Heart right ventricle (tissue), 16 donors: ENCODE results near the gene CEBPA. TPM values are rescaled to one million over a fixed set of nuclear protein-coding genes. Genes with fewer than 3 reads are reported as not detected.

ENCODE experiments used
- ATAC-seq, 8 donors: fragments of 200-7000 bp; cut with Tn5 transposase; one replicate each; pipeline ENCODE4 v1.9.1; 2020; ENCODE audit warnings: mild to moderate bottlenecking in 8 of 8, moderate library complexity in 8 of 8, moderate number of reproducible peaks in 1 of 8
- DNase-seq, 2 donors: peaks; one replicate each; pipeline ENCODE4 v3.0.0-alpha.2; 2020
- H3K27ac ChIP-seq, 10 donors: fragments of 200-600 bp; sonication (generic) in 2 of 10; one replicate each; pipeline versions ENCODE4 v1.5.0 to v1.8.0; 2020 to 2022; ENCODE audit warnings: mild to moderate bottlenecking in 3 of 10
- H3K27me3 ChIP-seq, 7 donors: fragments of 200-600 bp; one replicate each; pipeline ENCODE4 v1.8.0; 2021 to 2022; ENCODE audit warnings: mild to moderate bottlenecking in 2 of 7
- H3K36me3 ChIP-seq, 9 donors: fragments of 200-600 bp; sonication (generic) in 1 of 9; one replicate each; pipeline versions ENCODE4 v1.5.0 to v1.8.0; 2020 to 2022; ENCODE audit warnings: mild to moderate bottlenecking in 2 of 9
- H3K4me1 ChIP-seq, 9 donors: fragments of 200-600 bp; sonication (generic) in 1 of 9; one replicate each; pipeline versions ENCODE4 v1.5.0 to v1.8.0; 2020 to 2022; ENCODE audit warnings: mild to moderate bottlenecking in 4 of 9
- H3K4me3 ChIP-seq, 10 donors: fragments of 200-600 bp; sonication (generic) in 2 of 10; one replicate each; pipeline versions ENCODE4 v1.5.0 to v1.8.0; 2020 to 2022; ENCODE audit warnings: mild to moderate bottlenecking in 7 of 10, moderate library complexity in 2 of 10
- H3K9me3 ChIP-seq, 11 donors: fragments of 200-600 bp in 10 of 11; sonication (generic) in 2 of 11; one replicate each; pipeline versions ENCODE4 v1.5.0 to v1.8.0; 2013 to 2022; ENCODE audit warnings: mild to moderate bottlenecking in 2 of 11, control low read depth in 1 of 11, moderate library complexity in 1 of 11
- WGBS, 2 donors: extraction: QIAGEN DNeasy Blood & Tissue Kit; methylation state at CpG; one replicate each; pipeline ENCODE4 v1.1.7; 2013; ENCODE audit warnings: inconsistent platforms in 1 of 2; 5-methylcytosine and 5-hydroxymethylcytosine counted together
- intact Hi-C, 10 donors: fragments of 100-400 bp; cut with DNase I; formaldehyde crosslinking; loops; one replicate each; pipeline versions ENCODE4 v1.11.1 to v1.14.2; 2022
- long read RNA-seq, 3 donors: library from polyadenylated mRNA; unstranded; transcript quantifications; one replicate each; pipeline ENCODE4 v2.0.0, GENCODE V29; 2020 to 2021
- polyA plus RNA-seq, 2 donors: library from polyadenylated mRNA; stranded (reverse); fragments of 200-250 nt; gene quantifications; one replicate each; pipeline ENCODE4 v1.2.3, GENCODE V29; 2013
- total RNA-seq, 10 donors: library from RNA; stranded (reverse); fragmentation: NEBNext Ultra II Directional in 3 of 10; extraction: Animal tissue kit (Norgen Biotek cat#: 25700) in 3 of 10; gene quantifications; one replicate each; pipeline versions ENCODE4 v1.2.1 to v1.2.4, GENCODE V29; 2021 to 2023
- TF ChIP-seq, protein P1 (sequence below), 9 donors: fragments of 200-600 bp; sonication (generic) in 2 of 9; IDR thresholded peaks; one replicate each; pipeline versions ENCODE4 v1.5.0 to v1.8.0; 2021 to 2022; ENCODE audit warnings: antibody characterized with exemption in 9 of 9, mild to moderate bottlenecking in 5 of 9, moderate library complexity in 1 of 9
- donor health status: Arrhythmogenic right ventricular cardiomyopathy.
- donor health status: ischemic (EF 13 %, LVEDD 7.1; RV severe dilation, severe dysfunction).
- donor health status: healthy with polysubstance abuse.
- donor health status: DM: no; HTN: yes; CAD: no.
- donor health status: DM: no; HTN: no; CAD: no.
- donor health status: ischemic (EF 25% LVEDD 6.9; RV normal size, moderate dysfunction).
- donor health status: ischemic (EF 25% LVEDD 5.7; RV mildly dilated, moderate dysfunction).
- donor health status: healthy.
- donor health status: DM: yes; HTN: yes; CAD: no.
- donor health status: Ischemic cardiomyopathy.
- donor health status: ischemic (EF 35%, LVEDD 5.7; RV mildly dilated, moderate dysfunction).
- donor health status: nonischemic (EF 11% LVEDD 7.7; RV severe dilation, severe dysfunction).
- donor health status: DM: yes; HTN: yes; CAD: no.
- donor health status: PGD.
- donor health status: ischemic (EF 29% LVEDD 5.4; RV normal size, mild dysfunction).
- donor health status: nonischemic (EF 23%, LVEDD 6.1; RV moderate dilation, normal function).

The CEBPA gene
- total RNA-seq (1 to 10 TPM in 8 of 10 donors, under 1 TPM in 2; 0.71 to 7.7 (median 2.8) TPM), polyA plus RNA-seq (1 to 10 TPM; 3.4 to 4.4 TPM)
- long read RNA-seq, donor 1, transcript CEBPA-201 (1 exons, 2,631 nt) = major isoform, 10 of 10 reads
- long read RNA-seq, donor 1, partial matches to known transcripts = 0 of 10 reads
- long read RNA-seq, donor 1, other reads (novel, unspliced or antisense) = 0 of 10 reads
- long read RNA-seq, donor 2, partial matches to known transcripts = 0 of 4 reads
- long read RNA-seq, donor 2, other reads (novel, unspliced or antisense) = 1 of 4 reads
- long read RNA-seq, donor 3, partial matches to known transcripts = 0 of 1 reads
- long read RNA-seq, donor 3, other reads (novel, unspliced or antisense) = 0 of 1 reads

DNA sequence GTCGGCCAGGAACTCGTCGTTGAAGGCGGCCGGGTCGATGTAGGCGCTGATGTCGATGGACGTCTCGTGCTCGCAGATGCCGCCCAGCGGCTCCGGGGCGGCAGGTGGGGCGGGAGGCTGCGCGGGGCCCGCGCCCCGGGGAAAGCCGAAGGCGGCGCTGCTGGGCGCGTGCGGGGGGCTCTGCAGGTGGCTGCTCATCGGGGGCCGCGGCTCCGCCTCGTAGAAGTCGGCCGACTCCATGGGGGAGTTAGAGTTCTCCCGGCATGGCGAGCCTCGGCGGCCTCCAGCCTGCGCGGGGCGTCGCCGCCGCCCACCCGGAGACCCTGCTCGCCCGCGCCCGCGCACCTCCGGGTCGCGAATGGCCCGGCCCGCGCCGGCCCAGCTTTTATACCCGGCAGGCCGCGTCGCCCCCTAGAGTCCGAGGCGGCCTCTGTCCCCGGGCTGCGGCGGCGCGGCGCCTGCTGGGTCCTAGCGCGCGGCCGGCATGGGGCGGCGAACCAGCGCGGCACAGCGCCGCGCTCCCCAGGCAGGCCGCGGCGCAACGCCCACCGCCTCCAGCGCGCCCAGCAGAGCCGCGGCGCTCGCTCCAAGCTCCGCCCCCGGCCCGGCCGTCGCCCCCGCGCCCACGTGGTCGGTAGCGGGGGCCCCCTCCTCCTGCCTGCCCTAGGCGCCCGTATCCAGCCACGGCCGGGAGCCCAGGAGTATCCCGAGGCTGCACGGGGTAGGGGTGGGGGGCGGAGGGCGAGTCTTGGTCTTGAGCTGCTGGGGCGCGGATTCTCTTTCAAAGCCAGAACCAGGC, at the start of gene CEBPA:
TSS of gene CEBPA (minus strand) at position 360 of the 799 bp plus-strand sequence. CDS start at position 240, 120 bp downstream.
- peak within 1 kb of the TSS; percentile 54 to 90 (median 79) for H3K4me3 ChIP-seq
- DNase-seq = peak; percentile 69 to 82
- H3K27me3 ChIP-seq = peaks cover 5 to 51% (median 36%) of the 10 kb centered on the region in 7 donors
- H3K9me3 ChIP-seq = no peaks in the 10 kb centered on the region
- H3K36me3 ChIP-seq = no peaks in the 10 kb centered on the region
- intact Hi-C loops = loop anchor here in 8 of 10 donors (5.0 to 10.0 kb wide), 6 partner anchors 70 to 105 kb away; partner anchors contain the start of gene CEBPG (in 2 of the 8)
- WGBS, 2 donors = 1% methylated on average over 71 to 111 of the region's 111 CpGs
- H3K27ac ChIP-seq = peak within 1 kb of the TSS in 9 of 10 donors; percentile 34 to 86 (median 63)
- peaks cover 3 to 46% (median 22%) of the 10 kb centered on the region in 9 donors for H3K4me1 ChIP-seq
- TF ChIP-seq, protein P1, sequence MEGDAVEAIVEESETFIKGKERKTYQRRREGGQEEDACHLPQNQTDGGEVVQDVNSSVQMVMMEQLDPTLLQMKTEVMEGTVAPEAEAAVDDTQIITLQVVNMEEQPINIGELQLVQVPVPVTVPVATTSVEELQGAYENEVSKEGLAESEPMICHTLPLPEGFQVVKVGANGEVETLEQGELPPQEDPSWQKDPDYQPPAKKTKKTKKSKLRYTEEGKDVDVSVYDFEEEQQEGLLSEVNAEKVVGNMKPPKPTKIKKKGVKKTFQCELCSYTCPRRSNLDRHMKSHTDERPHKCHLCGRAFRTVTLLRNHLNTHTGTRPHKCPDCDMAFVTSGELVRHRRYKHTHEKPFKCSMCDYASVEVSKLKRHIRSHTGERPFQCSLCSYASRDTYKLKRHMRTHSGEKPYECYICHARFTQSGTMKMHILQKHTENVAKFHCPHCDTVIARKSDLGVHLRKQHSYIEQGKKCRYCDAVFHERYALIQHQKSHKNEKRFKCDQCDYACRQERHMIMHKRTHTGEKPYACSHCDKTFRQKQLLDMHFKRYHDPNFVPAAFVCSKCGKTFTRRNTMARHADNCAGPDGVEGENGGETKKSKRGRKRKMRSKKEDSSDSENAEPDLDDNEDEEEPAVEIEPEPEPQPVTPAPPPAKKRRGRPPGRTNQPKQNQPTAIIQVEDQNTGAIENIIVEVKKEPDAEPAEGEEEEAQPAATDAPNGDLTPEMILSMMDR (IDR thresholded peaks at IDR 0.05) = peak in 8 of 9 donors; percentile 24 to 69 (median 48)
- ATAC-seq = peak; percentile 79 to 94 (median 89)

DNA sequence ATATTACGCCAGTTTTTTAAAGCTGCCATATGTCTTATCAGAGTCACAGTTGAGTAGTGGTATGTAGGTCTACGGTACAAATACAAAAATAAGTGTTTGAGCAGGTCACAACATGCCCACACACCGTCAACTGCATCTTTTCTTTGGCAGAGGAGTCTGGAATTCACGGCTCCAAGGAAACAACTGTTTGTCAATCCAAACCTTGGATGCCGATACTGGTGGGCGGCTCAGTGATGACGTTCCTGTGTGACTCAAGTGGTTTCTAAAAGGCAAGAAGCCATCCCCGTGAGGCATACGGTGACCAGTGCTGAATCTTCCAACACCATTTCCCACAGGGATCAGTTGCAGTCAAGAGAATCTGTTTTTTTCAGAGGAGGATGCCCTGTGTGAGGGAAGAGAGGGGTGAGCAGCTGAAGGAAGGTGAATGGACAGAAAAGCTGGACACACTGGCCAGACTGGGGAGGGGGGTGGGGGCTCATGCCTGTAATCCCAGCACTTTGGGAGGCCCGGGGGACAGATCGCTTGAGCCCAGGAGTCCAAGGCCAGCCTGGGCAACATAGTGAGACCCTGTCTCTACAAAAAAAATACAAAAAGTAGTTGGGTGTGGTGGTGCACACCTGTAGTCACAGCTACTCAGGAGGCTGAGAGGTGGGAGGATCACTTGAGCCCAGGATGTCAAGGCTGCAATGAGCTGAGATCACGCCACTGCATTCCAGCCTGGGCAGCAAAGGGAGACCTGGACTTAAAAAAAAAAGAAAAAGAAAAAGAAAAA, 48.4 kb upstream of the CEBPA start:
- 63 to 69% methylated on average over 12 of the region's 12 CpGs for WGBS, 2 donors
- DNase-seq (no peak), ATAC-seq (peak in 2 of 8 donors; percentile 34 to 78)
- Histone ChIP-seq H3K27ac (no peak overlapping the region), H3K4me3 (no peak overlapping the region), H3K4me1 (peaks cover 0 to 4% (median 0%) of the 10 kb centered on the region in 9 donors), H3K9me3 (peaks cover 0 to 9% (median 0%) of the 10 kb centered on the region in 11 donors), H3K36me3 (no peaks in the 10 kb centered on the region), H3K27me3 (peaks cover 0 to 36% (median 15%) of the 10 kb centered on the region in 7 donors)
- TF ChIP-seq, protein P1 (IDR thresholded peaks at IDR 0.05) = no peak
- intact Hi-C loops = no loop called here

DNA sequence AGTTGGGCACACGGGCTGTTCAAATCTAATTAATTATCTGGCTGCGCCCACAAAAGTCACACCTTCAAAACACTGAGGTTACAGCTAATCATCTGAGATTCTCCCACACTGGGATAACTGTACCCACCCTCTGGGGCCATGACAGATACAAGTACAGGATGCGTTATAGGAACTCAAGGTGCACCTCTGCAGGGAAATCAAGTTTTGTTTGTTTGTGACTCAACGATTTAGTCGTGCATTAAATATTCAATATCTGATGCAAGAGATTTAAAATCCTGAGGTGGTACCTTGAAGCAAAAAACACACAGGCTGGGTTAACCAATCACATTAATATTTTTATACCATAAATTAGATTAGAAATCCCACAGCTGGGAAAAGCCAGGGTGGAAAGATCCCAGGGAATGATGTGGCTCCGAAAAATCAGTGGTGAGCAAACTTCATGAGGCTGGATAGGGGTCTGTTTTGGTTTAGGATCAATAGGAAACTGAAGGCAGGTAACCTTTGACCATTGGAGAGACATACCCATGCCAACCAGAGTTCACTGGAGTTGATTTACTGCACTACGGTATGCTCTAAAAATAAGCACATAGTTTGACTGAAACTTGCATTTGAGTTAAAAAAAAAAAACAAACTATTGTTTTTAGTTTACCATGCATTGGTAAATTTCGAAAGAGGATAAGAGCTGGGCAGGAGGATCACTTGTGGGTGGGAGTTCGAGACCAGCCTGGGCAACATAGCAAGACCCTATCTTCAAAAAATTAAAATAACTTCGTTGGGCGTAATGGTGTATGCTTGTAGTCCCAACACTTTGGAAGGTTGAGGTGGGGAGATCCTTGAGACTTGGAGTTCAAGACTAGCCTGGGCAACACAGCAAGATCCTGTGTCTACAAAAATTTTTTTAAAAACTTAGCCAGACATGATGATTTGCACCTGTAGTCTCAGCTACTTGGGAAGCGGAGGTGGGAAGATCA, 47.3 kb upstream of the CEBPA start:
- H3K4me3 ChIP-seq = no peak overlapping the region
- intact Hi-C loops = no loop called here
- TF ChIP-seq, protein P1 (IDR thresholded peaks at IDR 0.05) = no peak
- 85 to 86% methylated on average over 12 of the region's 12 CpGs for whole genome bisulfite sequencing, 2 donors
- DNase-seq (no peak), ATAC-seq (no peak)
- no peaks in the 10 kb centered on the region for H3K9me3 ChIP-seq
- peaks cover 0 to 45% (median 23%) of the 10 kb centered on the region in 7 donors for H3K27me3 ChIP-seq
- H3K4me1 ChIP-seq = peaks cover 0 to 4% (median 0%) of the 10 kb centered on the region in 9 donors
- no peak overlapping the region for H3K27ac ChIP-seq
- no peaks in the 10 kb centered on the region for H3K36me3 ChIP-seq
